GM21723 (cell line): ENCODE results near the gene DCAF10.
"Not testable (repeated sequence)": the region's sequence is repeated elsewhere in the genome, so short reads cannot be mapped to it uniquely, and the experiment has no call there.

ENCODE experiments used
- ATAC-seq: cut with Tn5 transposase; IDR thresholded peaks from one replicate; pipeline ENCODE4 v1.9.1; 2021; ENCODE audit warnings: mild to moderate bottlenecking, moderate library complexity; ENCODE audit not compliant: unreplicated experiment

Gene DCAF10

DNA sequence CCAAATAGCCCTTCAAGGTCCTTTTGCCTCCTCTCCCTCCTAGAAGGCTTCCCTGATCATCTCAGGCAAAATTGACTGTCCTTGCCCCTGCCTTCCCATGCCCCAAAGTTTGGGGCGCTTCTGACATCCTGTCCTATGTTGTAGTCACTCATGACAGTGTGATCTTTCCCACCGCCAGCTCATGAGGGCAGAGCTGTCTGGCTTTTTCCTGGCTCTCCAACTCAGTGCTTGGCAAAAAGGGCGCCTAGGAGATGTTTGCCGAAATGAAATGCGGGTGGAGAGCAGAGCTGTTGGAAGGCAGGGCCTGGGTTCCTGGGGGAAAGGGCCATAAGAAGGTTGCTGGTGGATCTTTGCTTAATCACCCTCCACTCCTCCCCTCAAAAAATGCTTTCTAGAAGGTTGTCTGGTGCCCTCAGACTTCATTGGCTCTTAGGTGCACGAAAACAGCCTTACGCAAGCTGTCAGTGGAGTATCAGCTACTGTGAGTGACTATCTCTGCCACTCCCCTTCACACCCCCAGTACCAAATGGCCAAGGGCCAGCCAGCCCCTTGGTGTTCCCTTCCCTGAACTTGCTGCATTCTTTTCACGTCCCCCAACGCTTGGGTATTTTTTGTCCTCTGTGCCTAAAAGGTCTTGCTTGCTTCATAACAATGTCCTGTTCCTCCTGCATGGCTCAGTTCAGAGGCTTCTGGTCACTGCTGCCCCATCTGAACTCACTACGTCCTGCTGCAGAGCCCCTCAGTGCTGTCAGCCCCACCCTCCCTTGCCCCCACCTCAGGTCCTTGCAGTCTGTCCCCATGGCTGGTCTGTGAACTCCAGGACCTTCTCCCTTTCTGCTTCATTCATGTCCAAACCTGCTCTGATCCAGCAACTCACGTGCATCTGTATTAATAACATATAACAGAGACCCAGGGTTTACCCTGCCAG, 106.0 kb downstream of the DCAF10 start:
- ATAC-seq = no peak

DNA sequence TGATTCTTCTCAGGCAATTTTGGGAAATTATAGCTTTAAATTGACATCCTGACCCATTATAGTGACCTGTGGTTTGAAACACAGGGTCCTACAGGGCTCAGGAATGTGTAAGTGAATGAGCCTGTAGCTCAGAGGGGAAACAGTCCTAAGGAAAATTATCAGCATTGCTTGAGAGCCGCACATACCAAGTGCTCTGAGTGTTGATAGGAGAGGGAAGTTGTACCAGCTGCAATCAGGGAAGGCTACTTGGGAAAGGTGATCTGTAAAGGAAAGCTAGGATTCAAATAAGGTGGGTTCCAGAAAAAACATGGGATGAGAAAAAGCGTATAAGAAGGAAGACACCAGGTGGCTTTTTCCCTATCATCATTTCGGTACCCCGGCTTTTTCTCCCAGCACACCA, 107.7 kb downstream of the DCAF10 start:
- ATAC-seq = no peak

DNA sequence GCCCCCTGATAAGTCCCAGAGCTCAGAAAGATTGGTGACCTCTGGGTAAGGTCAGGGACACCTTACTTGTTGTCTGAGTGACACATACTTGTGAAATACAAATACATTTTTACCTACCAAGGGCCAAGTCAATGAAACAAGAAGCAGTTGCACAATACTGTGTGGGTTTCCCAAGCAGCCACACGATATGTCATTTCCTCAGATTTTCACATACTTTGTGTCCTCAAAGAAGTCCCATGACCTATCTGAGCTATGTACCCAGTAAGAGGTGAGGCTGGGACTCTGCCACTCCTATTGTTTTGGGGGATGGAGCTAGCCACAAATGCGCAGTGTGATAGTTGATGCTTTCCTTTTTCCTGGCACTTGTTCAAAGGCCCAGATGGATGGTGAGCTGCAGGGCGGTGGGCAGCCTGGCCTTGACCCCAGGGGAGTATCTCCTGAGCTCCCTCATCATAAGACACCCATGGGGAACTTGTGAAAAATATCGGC, 108.1 kb downstream of the DCAF10 start:
- no peak for ATAC-seq

DNA sequence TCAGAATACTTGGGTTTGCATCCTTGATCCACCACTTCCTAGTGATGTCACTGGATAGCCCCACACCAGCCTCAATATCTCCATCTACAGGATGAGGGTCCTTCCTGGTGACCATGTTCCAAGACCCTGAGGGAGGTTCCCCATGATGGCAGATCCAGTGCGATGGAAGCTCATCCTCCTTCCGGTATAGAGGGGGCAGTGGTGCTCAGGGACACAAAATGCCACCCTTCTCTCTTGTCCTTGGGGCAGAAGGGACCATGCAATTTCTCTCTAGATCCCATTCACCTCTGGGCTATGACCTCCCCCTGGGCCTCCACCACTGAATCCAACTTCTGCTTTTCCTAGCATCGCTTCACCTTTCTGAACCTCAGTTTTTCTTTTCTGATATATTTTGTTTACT, 108.7 kb downstream of the DCAF10 start:
- ATAC-seq = no peak

DNA sequence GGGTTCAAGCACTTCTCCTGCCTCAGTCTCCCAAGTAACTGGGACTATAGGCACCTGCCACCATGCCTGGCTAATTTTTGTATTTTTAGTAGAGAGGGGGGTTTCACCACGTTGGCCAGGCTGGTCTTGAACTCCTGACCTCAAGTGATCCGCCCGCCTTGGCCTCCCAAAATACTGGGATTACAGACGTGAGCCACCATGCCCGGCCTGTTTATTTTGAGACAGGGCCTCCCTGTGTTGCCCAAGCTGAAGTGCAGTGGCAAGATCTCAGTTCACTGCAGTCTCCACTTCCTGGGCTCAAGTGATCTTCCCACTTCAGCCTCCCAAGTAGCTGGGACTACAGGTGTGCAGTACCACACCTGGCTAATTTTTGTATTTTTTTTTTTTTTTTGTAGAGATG, 109.2 kb downstream of the DCAF10 start:
- ATAC-seq = not testable (repeated sequence)

DNA sequence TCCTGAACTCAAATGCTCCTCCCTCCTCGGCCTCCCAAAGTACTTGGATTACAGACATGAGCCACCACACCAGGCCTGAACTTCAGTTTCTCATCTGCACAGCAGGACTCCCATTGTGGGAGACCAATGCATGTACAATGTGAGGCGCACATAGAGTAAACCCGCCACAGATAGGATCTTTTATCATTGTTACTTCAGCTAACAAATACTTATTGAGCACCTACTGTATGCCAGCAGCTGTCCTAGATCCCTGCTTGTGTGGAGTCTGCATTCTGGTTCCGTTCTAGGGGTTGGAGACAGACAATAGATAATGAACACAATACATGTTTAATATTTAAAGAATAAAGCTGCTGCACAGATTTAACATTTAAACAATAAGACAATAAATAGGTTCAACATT, 109.7 kb downstream of the DCAF10 start:
- no peak for ATAC-seq

DNA sequence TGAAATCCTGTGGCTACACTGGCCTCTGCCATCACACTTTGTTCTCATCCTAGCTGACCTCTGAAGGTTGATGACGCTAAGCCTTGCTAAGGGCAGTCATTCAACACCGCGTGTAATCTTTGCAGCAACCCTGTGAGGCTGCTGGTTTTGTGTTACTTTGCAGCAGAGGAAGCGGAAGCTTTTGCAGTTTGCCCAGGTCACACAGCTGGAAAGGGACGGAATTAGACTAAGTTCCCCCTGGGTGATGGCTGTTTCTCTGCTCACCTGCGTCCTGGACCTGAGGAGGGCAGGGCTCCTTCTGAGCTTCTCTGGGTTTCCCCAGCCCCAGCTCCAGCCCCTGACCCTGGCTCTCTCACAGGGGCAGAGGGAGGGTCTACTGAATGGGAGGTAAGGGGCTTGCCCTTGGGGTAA, 110.7 kb downstream of the DCAF10 start:
- ATAC-seq = no peak

- ATAC-seq = peak; percentile 79
Observed at GRCh38 chr9:37913480-37914153, 113.0 kb downstream of the DCAF10 start.

GRCh38 chr9:37914154-37914551, 113.6 kb downstream of the DCAF10 start:
- no peak for ATAC-seq

DNA sequence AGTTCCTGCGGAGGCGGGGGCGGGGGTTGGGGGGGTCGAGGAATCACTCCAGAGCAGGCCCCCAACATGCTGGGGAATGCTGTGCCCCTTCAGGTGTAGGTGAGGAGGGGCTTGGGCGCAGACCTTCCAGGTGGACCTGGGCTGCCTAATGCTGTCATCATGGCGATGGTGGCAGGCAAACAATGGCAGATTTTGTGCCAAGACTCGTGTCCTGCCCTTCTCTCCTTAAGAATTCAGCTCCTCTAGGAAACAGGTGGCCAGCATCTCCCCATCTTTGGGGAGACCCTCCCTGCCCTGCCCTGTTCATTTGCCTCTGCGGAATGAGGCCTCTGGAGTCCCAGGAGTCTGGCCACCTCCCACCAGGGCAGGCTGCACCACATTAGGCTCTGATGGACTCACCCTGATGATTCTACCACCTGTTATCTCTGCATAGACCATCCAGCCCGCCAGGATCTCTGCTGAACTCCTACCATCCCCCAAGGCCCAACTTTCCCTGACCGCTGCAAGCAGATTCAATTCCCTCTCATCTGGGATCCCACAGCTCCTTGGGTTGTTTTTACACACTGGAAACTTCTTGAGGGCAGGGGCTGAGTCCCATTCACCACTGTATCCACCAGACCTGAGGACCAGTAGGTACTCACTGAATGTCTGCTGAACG, 114.2 kb downstream of the DCAF10 start:
- ATAC-seq = no peak

- ATAC-seq = no peak
Observed at GRCh38 chr9:37915911-37916470, 115.4 kb downstream of the DCAF10 start.

DNA sequence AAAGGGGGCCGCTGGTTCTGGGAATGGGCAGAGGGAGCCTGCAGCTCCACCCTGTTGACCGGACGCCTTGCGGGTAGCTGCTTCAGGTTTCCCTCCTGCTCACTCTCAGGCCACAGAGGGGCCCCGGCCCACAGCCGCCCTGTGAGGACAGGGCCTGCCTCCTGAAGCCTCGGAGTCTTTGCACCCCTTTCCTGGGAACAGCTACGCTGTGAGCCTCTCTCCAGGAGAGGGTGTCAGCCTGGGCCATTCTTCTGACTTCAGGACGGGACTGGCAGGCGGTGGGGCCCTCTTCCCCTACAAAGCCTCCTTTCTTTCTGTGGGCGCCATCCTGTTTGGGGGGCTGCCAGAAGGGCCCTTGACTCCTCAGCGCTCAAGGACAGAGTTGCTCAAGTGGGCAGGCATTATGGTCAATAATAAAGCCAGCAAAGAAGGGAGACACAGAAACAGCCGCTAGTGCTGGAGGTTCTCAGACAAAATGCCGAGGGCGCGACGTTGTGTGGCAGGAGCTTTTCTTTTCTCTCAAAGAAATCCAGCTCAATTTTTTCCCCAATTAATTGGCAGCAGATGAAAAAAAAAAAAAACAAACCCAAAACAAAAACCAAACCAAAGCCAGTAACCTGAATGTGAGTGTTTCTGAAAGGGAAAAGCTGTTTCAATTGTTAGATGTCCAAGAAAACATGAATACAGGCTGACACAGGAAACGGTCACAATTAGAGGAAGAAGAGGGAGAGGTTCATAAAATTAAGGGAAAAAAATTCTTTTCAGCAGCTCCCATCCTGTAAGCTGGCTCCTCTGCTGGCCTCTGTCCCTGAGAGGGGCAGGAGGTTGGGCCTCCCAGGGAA, 116.1 kb downstream of the DCAF10 start:
- ATAC-seq = no peak
